ENCODE results near the gene LPXN. TPM values are rescaled to one million over a fixed set of nuclear protein-coding genes. Genes with fewer than 3 reads are reported as not detected.

The LPXN gene
- total RNA-seq, 1 experiment from 2014 or later = 3.0 TPM

DNA sequence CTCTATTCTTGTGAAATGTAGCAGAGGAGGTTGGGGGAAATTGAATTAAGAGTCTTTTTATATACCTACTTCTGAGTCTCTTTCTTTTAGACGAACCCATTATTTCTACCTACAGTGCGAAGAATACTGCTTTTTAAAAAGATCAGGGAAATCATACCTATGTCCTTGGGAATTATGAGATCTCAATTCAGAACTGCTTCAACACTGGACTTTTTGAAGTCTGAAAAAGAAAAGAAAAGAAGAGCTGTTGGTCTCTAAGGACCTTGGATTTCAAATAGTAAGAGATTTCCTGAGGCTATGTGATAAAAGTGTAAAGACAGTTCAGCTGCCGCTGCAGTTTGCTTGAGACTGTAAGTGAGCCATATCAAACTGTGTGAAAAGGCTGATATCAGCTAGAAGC, 64.0 kb downstream of the LPXN start:
- Histone ChIP-seq H3K27ac (ENCODE audit: low read length) (no peak overlapping the region), H3K36me3 (ENCODE audit: control insufficient read depth, insufficient read depth, low read length) (no peaks in the 10 kb centered on the region), H3K4me3 (ENCODE audit: low read depth in 2 of 2, low read length in 2 of 2) (no peak overlapping the region), H3K27me3 (ENCODE audit: control insufficient read depth, insufficient read depth, low read length) (no peaks in the 10 kb centered on the region; the same call in 1 of the 2 replicates), H3K9me3 (ENCODE audit: control insufficient read depth, insufficient read depth, low read depth, low read length) (no peaks in the 10 kb centered on the region), H3K4me1 (ENCODE audit: control insufficient read depth, insufficient read depth, low read length) (no peaks in the 10 kb centered on the region)
- in situ Hi-C loops (cut with HindIII; ENCODE audit: low pct_unique_long_range_greater_than_20kb, low sequenced_read_pairs) = no loop called here
- no peak for TF ChIP-seq SIN3A (IDR thresholded peaks at IDR 0.05; ENCODE audit: borderline replicate concordance, insufficient read depth, low read depth, low read length)
- TF ChIP-seq, protein P1, sequence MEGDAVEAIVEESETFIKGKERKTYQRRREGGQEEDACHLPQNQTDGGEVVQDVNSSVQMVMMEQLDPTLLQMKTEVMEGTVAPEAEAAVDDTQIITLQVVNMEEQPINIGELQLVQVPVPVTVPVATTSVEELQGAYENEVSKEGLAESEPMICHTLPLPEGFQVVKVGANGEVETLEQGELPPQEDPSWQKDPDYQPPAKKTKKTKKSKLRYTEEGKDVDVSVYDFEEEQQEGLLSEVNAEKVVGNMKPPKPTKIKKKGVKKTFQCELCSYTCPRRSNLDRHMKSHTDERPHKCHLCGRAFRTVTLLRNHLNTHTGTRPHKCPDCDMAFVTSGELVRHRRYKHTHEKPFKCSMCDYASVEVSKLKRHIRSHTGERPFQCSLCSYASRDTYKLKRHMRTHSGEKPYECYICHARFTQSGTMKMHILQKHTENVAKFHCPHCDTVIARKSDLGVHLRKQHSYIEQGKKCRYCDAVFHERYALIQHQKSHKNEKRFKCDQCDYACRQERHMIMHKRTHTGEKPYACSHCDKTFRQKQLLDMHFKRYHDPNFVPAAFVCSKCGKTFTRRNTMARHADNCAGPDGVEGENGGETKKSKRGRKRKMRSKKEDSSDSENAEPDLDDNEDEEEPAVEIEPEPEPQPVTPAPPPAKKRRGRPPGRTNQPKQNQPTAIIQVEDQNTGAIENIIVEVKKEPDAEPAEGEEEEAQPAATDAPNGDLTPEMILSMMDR (IDR thresholded peaks at IDR 0.05) = no peak
- DNase-seq (ENCODE audit: low read depth, low spot score) (no peak), ATAC-seq (no peak)
- intact Hi-C loops (cut with micrococcal nuclease; ENCODE audit: unreplicated experiment) = loop anchor here (5.0 kb wide), 3 partner anchors 444 to 1054 kb away; no protein-coding TSS in a partner anchor
- POLR2A ChIA-PET = no interaction called here
- BruUV-seq (replicated peaks) = no TSS peak
- CTCF ChIA-PET = no interaction called here

DNA sequence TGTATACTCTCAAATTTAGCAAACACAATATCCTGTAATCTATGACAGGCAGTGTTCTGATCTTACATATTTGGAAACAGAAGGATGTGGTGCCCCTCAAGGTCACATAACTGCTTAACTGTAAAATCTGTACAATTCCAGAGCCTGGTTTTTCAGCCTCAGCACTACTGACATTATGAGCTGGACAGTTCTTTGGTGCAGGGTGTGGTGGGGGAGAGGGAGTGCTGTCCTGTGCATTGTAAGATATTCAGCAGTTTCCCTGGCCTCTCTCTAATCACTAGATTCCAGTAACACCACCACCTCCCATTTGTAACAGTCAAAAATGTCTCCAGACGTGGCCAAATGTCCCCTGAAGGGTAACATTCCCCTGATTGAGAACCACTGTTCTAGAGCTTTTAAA, 65.9 kb downstream of the LPXN start:
- Histone ChIP-seq H3K36me3 (ENCODE audit: control insufficient read depth, insufficient read depth, low read length) (no peaks in the 10 kb centered on the region), H3K27ac (ENCODE audit: low read length) (no peak overlapping the region), H3K27me3 (ENCODE audit: control insufficient read depth, insufficient read depth, low read length) (no peaks in the 10 kb centered on the region), H3K9me3 (ENCODE audit: control insufficient read depth, insufficient read depth, low read depth, low read length) (no peaks in the 10 kb centered on the region), H3K4me3 (ENCODE audit: low read depth in 2 of 2, low read length in 2 of 2) (no peak overlapping the region), H3K4me1 (ENCODE audit: control insufficient read depth, insufficient read depth, low read length) (no peaks in the 10 kb centered on the region)
- no TSS peak for BruUV-seq (replicated peaks)
- in situ Hi-C loops (cut with HindIII; ENCODE audit: low pct_unique_long_range_greater_than_20kb, low sequenced_read_pairs) = no loop called here
- ATAC-seq = no peak
- DNase-seq (ENCODE audit: low read depth, low spot score) = no peak
- CTCF ChIA-PET = no interaction called here
- POLR2A ChIA-PET = no interaction called here
- TF ChIP-seq TCF7L2 (IDR thresholded peaks at IDR 0.05; ENCODE audit: low read depth, low read length) (no peak), POLR2AphosphoS5 (IDR thresholded peaks at IDR 0.05; ENCODE audit: low read depth, low read length) (no peak), SIN3A (IDR thresholded peaks at IDR 0.05; ENCODE audit: borderline replicate concordance, insufficient read depth, low read depth, low read length) (no peak)
- TF ChIP-seq, protein P2, sequence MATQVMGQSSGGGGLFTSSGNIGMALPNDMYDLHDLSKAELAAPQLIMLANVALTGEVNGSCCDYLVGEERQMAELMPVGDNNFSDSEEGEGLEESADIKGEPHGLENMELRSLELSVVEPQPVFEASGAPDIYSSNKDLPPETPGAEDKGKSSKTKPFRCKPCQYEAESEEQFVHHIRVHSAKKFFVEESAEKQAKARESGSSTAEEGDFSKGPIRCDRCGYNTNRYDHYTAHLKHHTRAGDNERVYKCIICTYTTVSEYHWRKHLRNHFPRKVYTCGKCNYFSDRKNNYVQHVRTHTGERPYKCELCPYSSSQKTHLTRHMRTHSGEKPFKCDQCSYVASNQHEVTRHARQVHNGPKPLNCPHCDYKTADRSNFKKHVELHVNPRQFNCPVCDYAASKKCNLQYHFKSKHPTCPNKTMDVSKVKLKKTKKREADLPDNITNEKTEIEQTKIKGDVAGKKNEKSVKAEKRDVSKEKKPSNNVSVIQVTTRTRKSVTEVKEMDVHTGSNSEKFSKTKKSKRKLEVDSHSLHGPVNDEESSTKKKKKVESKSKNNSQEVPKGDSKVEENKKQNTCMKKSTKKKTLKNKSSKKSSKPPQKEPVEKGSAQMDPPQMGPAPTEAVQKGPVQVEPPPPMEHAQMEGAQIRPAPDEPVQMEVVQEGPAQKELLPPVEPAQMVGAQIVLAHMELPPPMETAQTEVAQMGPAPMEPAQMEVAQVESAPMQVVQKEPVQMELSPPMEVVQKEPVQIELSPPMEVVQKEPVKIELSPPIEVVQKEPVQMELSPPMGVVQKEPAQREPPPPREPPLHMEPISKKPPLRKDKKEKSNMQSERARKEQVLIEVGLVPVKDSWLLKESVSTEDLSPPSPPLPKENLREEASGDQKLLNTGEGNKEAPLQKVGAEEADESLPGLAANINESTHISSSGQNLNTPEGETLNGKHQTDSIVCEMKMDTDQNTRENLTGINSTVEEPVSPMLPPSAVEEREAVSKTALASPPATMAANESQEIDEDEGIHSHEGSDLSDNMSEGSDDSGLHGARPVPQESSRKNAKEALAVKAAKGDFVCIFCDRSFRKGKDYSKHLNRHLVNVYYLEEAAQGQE (IDR thresholded peaks at IDR 0.05; ENCODE audit: insufficient read depth in 1 of 2, low read depth in 2 of 2, low read length in 1 of 2) = no peak
- TF ChIP-seq, protein P1 (IDR thresholded peaks at IDR 0.05) = no peak
- intact Hi-C loops (cut with micrococcal nuclease; ENCODE audit: unreplicated experiment) = loop anchor here (5.0 kb wide), 3 partner anchors 442 to 1052 kb away; no protein-coding TSS in a partner anchor

All from Panc1 (cell line).